Prostate gland (tissue), 2 donors: ENCODE data around the gene PIGH. TPM values are rescaled to one million over a fixed set of nuclear protein-coding genes. Genes with fewer than 3 reads are reported as not detected.

Experiments used
- DNase-seq: peaks from one replicate; pipeline ENCODE4 v3.0.0-alpha.2; 2019; ENCODE audit warnings: low spot score
- H3K27ac ChIP-seq, 2 donors: fragments of 200-600 bp; sonication (generic); 2 replicates each; pipeline ENCODE4 v1.5.1; 2017 to 2019
- H3K27me3 ChIP-seq: fragments of 200-600 bp; sonication (generic); replicated peaks from 2 replicates; pipeline ENCODE4 v1.5.1; 2019; ENCODE audit not compliant: insufficient read depth
- H3K36me3 ChIP-seq, 2 donors: fragments of 200-600 bp; sonication (generic); 1 replicate in 1 of 2; 2 replicates in 1 of 2; pipeline versions ENCODE4 v1.5.1 to v1.8.1; 2017 to 2019
- H3K4me1 ChIP-seq: fragments of 200-600 bp; sonication (generic); replicated peaks from 2 replicates; pipeline ENCODE4 v1.5.1; 2019
- H3K4me3 ChIP-seq, 2 donors: fragments of 200-600 bp; sonication (generic); 2 replicates each; pipeline ENCODE4 v1.5.1; 2017 to 2019
- H3K9me3 ChIP-seq: fragments of 200-600 bp; sonication (generic); 2 replicates; pipeline ENCODE4 v1.5.1; 2017
- POLR2A ChIP-seq: fragments of 450-650 bp; IDR thresholded peaks from one replicate; pipeline ENCODE4 v1.6.1; 2016; ENCODE audit warnings: antibody characterized with exemption, mild to moderate bottlenecking
- POLR2AphosphoS5 ChIP-seq: sonication (generic); formaldehyde crosslinking; IDR thresholded peaks from one replicate; pipeline ENCODE4 v1.6.1; 2017; ENCODE audit warnings: antibody characterized with exemption
- WGBS: methylation state at CpG from one replicate; pipeline ENCODE4 v1.1.5; 2018; 5-methylcytosine and 5-hydroxymethylcytosine counted together
- intact Hi-C: fragments of 100-400 bp; cut with DNase I; formaldehyde crosslinking; loops from one replicate; pipeline ENCODE4 v1.14.2; 2022
- total RNA-seq, 2 donors: library from RNA; depleted of rRNA; stranded (reverse); fragments of >200 nt; gene quantifications; one replicate each; pipeline ENCODE4 v1.1.0, GENCODE V29; 2016
- TF ChIP-seq, protein P1 (sequence below), 4 experiments: fragments of 200-600 bp in 2 of 4; fragments of 450-650 bp in 2 of 4; sonication (generic) in 2 of 4; IDR thresholded peaks; 1 replicate in 3 of 4; 2 replicates in 1 of 4; pipeline ENCODE4 v1.5.1; 2016 to 2019; ENCODE audit warnings: antibody characterized with exemption in 4 of 4, mild to moderate bottlenecking in 2 of 4, moderate library complexity in 2 of 4

The PIGH gene
- total RNA-seq, 2 donors from 2014 or later, result 41.5 to 128 TPM

DNA sequence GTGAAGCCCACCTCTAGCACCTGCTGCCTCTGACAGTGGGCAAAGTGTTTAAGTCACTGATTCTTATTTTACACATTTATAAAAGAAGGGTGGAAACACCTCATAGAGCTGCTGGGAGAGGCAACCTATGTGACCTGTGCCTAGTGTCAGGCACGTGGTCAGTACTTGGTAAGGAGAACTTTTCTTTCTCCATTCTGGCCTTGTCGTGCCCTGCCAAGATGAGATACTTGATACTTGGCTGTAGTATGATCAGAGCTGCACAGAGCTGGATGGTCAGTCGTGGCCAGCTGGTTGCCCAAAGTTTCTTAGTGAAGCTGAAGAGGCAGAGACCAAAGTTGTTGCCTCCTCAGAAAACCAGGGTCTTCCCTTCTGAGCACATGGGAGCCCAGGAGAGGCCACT is 42.4 kb downstream of the PIGH start:
- WGBS, result 93% methylated on average over 3 of the region's 3 CpGs
- no peaks in the 10 kb centered on the region for H3K4me1 ChIP-seq
- no peak for DNase-seq
- no peaks in the 10 kb centered on the region for H3K36me3 ChIP-seq
- no peak overlapping the region for H3K4me3 ChIP-seq
- H3K9me3 ChIP-seq, result no peaks in the 10 kb centered on the region
- no peak for TF ChIP-seq POLR2AphosphoS5
- no peak for TF ChIP-seq POLR2A
- TF ChIP-seq, protein P1, sequence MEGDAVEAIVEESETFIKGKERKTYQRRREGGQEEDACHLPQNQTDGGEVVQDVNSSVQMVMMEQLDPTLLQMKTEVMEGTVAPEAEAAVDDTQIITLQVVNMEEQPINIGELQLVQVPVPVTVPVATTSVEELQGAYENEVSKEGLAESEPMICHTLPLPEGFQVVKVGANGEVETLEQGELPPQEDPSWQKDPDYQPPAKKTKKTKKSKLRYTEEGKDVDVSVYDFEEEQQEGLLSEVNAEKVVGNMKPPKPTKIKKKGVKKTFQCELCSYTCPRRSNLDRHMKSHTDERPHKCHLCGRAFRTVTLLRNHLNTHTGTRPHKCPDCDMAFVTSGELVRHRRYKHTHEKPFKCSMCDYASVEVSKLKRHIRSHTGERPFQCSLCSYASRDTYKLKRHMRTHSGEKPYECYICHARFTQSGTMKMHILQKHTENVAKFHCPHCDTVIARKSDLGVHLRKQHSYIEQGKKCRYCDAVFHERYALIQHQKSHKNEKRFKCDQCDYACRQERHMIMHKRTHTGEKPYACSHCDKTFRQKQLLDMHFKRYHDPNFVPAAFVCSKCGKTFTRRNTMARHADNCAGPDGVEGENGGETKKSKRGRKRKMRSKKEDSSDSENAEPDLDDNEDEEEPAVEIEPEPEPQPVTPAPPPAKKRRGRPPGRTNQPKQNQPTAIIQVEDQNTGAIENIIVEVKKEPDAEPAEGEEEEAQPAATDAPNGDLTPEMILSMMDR (IDR thresholded peaks at IDR 0.05), result no peak
- H3K27me3 ChIP-seq, result no peaks in the 10 kb centered on the region
- H3K27ac ChIP-seq, result no peak overlapping the region
- intact Hi-C loops, result no loop called here

DNA sequence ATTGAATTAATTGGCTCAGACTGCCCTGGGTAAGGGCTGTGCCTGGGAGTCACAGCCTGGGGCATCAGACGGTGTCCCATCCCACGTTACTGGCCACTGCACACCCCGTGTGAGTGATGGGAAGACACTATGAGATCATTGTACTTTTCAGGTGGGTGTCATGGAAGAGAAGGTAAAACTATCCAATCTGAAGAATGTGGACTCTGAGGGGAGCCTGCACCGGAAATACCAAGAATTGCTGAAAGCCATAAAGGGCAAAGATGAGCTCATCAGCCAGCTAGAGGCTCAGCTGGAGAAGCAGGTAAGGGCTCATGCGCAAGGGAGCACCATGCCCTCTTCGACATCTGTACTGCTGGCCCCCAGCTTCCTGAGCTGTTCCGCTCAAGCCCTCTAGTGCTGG is 43.0 kb downstream of the PIGH start:
- H3K4me3 ChIP-seq, result no peak overlapping the region
- no peaks in the 10 kb centered on the region for H3K27me3 ChIP-seq
- WGBS, result 77% methylated on average over 7 of the region's 7 CpGs
- H3K36me3 ChIP-seq, result no peaks in the 10 kb centered on the region
- no peaks in the 10 kb centered on the region for H3K9me3 ChIP-seq
- DNase-seq, result no peak
- H3K27ac ChIP-seq, result no peak overlapping the region
- no peak for TF ChIP-seq POLR2AphosphoS5
- TF ChIP-seq POLR2A, result no peak
- TF ChIP-seq, protein P1 (IDR thresholded peaks at IDR 0.05), result no peak
- intact Hi-C loops, result no loop called here
- H3K4me1 ChIP-seq, result no peaks in the 10 kb centered on the region

- H3K4me1 ChIP-seq, result peaks cover 4% of the 10 kb centered on the region
- WGBS, result 94% methylated on average over 2 of the region's 2 CpGs
- intact Hi-C loops, result no loop called here
- no peak overlapping the region for H3K27ac ChIP-seq
- DNase-seq, result no peak
- no peaks in the 10 kb centered on the region for H3K36me3 ChIP-seq
- H3K9me3 ChIP-seq, result no peaks in the 10 kb centered on the region
- no peak overlapping the region for H3K4me3 ChIP-seq
- TF ChIP-seq, protein P1 (IDR thresholded peaks at IDR 0.05), result no peak
- no peak for TF ChIP-seq POLR2AphosphoS5
- TF ChIP-seq POLR2A, result no peak
- H3K27me3 ChIP-seq, result no peaks in the 10 kb centered on the region
Observed at GRCh38 chr14:67556671-67557070, 43.4 kb downstream of the PIGH start.

DNA sequence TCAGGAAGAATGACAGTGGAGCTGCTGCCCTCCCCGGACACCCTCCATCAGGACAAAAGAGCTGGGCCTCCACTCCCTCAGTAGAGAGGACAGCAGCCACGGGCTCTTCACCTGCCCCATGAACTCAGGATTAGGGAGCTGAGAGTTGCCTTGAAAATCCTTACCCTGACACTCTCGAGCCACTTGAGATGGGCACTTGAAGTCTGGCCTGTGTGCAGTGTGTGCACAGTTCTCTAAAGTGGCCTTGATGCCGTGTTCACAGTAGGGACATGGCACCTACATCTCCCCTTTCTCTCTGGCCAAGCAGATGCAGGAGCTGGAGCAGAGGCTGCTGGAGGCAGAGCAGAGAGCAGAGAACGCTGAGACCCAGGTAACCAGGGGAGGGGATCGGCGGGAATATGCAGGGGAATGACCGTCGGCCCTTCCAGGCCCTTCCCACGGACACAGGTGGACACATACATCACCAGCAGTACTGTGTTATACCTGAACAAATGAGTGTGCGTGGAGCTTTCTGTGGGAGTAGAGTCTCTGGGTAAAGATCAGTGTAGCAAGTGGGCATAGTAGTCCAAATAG is 44.5 kb downstream of the PIGH start:
- Histone ChIP-seq H3K4me1 (peaks cover 11% of the 10 kb centered on the region), H3K27me3 (no peaks in the 10 kb centered on the region), H3K4me3 (no peak overlapping the region), H3K9me3 (no peaks in the 10 kb centered on the region), H3K27ac (no peak overlapping the region), H3K36me3 (no peaks in the 10 kb centered on the region)
- WGBS, result 85% methylated on average over 11 of the region's 11 CpGs
- no peak for DNase-seq
- TF ChIP-seq, protein P1 (IDR thresholded peaks at IDR 0.05), result no peak
- TF ChIP-seq POLR2AphosphoS5, result no peak
- no peak for TF ChIP-seq POLR2A
- intact Hi-C loops, result no loop called here

- Histone ChIP-seq H3K27ac (no peak overlapping the region), H3K4me3 (no peak overlapping the region), H3K36me3 (no peaks in the 10 kb centered on the region), H3K4me1 (peaks cover 13% of the 10 kb centered on the region), H3K27me3 (no peaks in the 10 kb centered on the region), H3K9me3 (no peaks in the 10 kb centered on the region)
- intact Hi-C loops, result no loop called here
- 86% methylated on average over 7 of the region's 7 CpGs for WGBS
- no peak for DNase-seq
- TF ChIP-seq POLR2AphosphoS5, result no peak
- no peak for TF ChIP-seq POLR2A
- TF ChIP-seq, protein P1 (IDR thresholded peaks at IDR 0.05), result no peak
Observed at GRCh38 chr14:67554341-67554740, 45.7 kb downstream of the PIGH start.
